Fibroblast of lung (primary cell): ENCODE results near the gene RPA3.

Source experiments
- EZH2 ChIP-seq: IDR thresholded peaks from 2 replicates; pipeline ENCODE4 v1.5.1; 2012; ENCODE audit warnings: low read length, control low read depth, mild to moderate bottlenecking; ENCODE audit errors: missing control alignments
- TF ChIP-seq, protein P1 (sequence below), 2 donors: IDR thresholded peaks in 1 of 2; conservative IDR thresholded peaks in 1 of 2; 1 replicate in 1 of 2; 2 replicates in 1 of 2; pipeline ENCODE4 v1.5.1; 2011 to 2012; ENCODE audit warnings: low read length in 2 of 2, control low read depth in 1 of 2, inconsistent platforms in 1 of 2, low read depth in 1 of 2, mild to moderate bottlenecking in 1 of 2

DNA sequence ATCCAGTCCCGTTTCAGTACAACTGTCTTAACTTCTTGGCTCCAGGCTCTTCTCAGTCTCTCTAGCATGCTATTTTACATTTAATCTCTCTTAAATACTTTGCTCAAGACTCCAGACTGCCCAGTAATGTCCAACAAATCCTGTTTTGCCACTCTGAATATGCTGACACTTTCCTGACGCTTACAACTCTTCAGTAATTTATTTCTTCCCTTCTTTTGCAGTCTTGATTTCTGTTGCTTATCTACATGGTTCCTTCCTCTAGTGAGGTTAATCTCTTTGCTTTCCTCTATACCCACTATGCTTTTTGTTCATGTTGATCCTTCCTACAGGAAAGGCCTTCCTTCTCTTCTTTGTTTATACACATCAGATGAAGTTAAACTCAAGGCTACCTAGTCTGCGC lies 54.1 kb downstream of the RPA3 start:
- TF ChIP-seq, protein P1, sequence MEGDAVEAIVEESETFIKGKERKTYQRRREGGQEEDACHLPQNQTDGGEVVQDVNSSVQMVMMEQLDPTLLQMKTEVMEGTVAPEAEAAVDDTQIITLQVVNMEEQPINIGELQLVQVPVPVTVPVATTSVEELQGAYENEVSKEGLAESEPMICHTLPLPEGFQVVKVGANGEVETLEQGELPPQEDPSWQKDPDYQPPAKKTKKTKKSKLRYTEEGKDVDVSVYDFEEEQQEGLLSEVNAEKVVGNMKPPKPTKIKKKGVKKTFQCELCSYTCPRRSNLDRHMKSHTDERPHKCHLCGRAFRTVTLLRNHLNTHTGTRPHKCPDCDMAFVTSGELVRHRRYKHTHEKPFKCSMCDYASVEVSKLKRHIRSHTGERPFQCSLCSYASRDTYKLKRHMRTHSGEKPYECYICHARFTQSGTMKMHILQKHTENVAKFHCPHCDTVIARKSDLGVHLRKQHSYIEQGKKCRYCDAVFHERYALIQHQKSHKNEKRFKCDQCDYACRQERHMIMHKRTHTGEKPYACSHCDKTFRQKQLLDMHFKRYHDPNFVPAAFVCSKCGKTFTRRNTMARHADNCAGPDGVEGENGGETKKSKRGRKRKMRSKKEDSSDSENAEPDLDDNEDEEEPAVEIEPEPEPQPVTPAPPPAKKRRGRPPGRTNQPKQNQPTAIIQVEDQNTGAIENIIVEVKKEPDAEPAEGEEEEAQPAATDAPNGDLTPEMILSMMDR (conservative IDR thresholded peaks at IDR 0.05 in 1 of 2, IDR thresholded peaks at IDR 0.05 in 1 of 2; ENCODE audit: low read depth in 1 of 2, low read length in 2 of 2): no peak
- no peak for TF ChIP-seq EZH2
